ENCODE data around the gene GAB1. TPM values are rescaled to one million over a fixed set of nuclear protein-coding genes. Genes with fewer than 3 reads are reported as not detected.

The GAB1 gene
- total RNA-seq, 1 donor from 2014 or later, result 30.2 TPM

GRCh38 chr4:143383005-143383574, 46.4 kb downstream of the GAB1 start:
- no peak for DNase-seq (ENCODE audit: low spot score)

- no peak for DNase-seq (ENCODE audit: low spot score)
Measured at GRCh38 chr4:143384381-143384994, 47.8 kb downstream of the GAB1 start.

DNA sequence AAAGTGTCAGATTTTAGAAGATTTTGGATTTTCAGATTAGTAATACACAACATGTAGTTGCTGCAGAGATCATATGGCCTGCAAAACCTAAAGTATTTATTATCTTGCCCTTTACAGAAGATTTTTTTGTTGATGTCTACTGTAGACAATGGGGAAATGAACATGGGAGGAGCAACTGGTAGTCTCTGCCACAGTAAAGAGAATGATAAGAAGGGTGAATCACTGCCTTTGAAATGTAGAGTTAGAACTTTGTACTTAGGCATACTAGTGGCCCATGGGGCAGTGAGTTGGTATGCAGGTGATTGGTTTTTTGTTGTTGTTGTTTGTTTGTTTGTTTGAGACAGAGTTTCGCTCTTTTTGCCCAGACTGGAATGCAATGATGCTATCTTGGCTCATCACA, 50.1 kb downstream of the GAB1 start:
- no peak for DNase-seq (ENCODE audit: low spot score)

- DNase-seq (ENCODE audit: low spot score), result no peak
Measured at GRCh38 chr4:143389579-143390195, 53.0 kb downstream of the GAB1 start.

DNA sequence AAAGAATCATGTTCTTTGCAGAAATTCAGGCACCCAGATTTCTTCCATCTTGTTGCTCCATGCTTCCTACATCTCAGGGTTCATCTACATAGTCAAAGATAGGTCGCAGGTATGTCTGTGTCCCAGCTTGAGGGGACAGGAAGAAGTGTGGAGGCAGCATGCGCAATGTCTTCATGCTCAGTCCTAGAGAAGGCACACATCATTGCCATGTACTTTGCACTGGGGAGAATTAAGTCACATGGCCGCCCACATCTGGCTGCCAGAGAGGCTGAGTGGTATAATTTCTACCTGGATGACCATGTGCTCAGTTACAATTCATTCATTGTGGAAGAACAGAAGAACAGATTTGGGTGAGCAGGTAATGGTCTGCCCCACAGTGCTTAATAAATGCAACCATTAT, 54.1 kb downstream of the GAB1 start:
- DNase-seq (ENCODE audit: low spot score), result no peak

DNA sequence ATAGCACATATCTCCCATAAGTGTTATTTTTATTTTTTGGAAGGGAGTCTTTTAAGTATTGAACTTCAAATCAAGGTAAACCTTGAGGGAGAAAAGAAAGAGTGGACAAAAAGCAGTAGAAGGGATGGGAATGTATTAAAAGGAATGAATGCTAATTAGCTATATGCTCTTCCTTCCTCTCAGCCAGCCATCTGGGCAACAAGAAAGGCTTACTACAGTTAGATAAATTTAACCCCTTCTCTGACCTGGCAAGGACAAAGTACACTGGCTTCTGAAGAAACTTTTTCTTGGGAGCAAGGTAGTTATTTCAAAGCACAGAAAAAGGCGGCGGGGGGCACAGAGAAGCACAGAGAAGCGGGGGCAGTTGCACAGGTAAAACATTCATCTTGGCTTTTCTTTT, 54.6 kb downstream of the GAB1 start:
- DNase-seq (ENCODE audit: low spot score), result no peak

GRCh38 chr4:143391895-143392294, 55.2 kb downstream of the GAB1 start:
- DNase-seq (ENCODE audit: low spot score), result no peak

DNA sequence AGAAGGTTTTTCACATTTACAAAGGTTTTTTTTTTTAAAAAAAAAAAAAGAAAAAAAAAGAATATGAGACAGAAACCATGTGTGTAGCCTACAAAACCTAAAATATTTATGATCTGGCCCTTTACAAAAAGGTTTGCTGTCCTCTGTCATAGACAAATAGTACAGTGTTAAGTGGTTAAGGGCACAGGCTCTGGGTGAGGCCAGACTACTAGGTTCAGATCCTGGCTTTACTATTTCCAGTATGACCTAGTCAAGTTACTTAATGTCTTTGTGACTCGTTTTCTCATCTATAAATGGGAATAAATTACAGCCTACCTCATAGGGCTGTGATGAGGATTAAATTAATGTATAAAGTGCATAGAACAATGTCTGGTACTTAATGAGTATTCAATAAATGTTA, 56.5 kb downstream of the GAB1 start:
- DNase-seq (ENCODE audit: low spot score), result no peak

DNA sequence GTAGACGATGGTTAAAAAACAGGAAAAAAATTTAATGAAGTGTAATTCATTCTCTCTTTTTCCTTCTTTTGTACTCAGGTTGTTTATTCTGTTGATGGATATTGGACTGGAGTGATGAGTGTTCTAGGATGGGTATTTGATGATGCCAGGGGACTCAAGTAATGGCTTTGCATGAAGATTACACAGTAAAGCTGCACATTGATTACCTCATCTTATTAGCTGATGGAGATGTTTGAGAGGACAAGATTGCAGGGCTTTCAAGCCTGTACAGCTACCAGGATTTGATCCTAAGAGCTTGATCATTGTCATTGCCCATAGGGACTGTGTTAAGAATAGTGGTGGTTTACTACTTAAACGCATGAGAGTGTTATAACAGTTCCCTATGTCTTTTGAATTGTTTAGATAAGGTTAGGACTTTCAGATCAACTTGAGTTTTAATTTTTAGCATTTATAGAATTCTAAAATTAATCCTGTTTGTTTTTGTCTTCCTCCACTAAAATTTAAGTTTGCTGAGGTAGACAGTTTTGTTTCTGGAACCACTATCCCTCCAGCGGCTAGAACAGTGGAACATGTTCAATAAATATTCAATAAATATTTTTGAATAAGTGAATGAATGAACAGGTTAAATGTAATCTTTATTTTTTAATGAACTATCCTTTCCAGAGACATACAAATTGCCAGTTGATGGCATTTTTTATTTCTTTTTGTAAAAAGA, 58.2 kb downstream of the GAB1 start:
- DNase-seq (ENCODE audit: low spot score), result no peak

DNA sequence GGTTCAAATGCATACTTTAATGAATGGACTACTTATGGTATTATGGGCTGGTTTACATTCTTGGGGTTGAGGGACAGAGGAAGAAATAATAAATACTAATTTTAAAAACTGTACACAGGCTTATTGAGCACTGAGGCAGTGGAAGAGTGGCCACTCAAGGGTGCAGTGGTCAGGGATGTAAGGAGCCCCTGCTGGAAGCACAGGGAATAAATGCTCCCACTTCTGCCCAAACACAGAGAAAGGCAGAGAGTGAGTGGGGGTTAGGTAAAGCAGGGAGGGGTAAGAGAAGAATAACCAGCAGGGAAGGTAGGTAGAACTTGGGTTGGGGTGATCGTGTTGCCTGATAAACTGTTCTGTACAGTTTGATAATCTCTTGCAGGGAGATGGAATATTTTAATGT, 60.0 kb downstream of the GAB1 start:
- no peak for DNase-seq (ENCODE audit: low spot score)

- DNase-seq (ENCODE audit: low spot score), result no peak
Measured at GRCh38 chr4:143397335-143397734, 60.7 kb downstream of the GAB1 start.

GRCh38 chr4:143397887-143398286, 61.2 kb downstream of the GAB1 start:
- DNase-seq (ENCODE audit: low spot score), result no peak

GRCh38 chr4:143399113-143399949, 62.7 kb downstream of the GAB1 start:
- no peak for DNase-seq (ENCODE audit: low spot score)

DNA sequence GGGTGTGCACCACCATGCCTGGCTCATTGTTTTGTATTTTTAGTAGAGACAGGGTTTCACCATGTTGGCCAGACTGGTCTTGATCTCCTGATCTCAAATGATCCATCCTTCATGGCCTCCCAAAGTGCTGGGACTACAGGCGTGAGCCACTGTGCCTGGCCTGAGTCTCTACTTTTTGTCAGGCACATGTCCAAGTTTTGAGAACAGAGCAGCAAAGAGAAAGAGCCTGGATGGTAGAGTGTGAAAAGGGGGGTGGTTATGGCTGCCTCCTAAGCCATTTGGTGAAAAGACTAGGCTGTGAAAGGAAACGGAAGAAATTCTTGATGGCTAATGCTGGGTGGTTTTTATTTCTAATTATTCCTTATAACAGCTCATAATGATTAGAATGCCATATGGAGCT, 63.4 kb downstream of the GAB1 start:
- DNase-seq (ENCODE audit: low spot score), result no peak

DNA sequence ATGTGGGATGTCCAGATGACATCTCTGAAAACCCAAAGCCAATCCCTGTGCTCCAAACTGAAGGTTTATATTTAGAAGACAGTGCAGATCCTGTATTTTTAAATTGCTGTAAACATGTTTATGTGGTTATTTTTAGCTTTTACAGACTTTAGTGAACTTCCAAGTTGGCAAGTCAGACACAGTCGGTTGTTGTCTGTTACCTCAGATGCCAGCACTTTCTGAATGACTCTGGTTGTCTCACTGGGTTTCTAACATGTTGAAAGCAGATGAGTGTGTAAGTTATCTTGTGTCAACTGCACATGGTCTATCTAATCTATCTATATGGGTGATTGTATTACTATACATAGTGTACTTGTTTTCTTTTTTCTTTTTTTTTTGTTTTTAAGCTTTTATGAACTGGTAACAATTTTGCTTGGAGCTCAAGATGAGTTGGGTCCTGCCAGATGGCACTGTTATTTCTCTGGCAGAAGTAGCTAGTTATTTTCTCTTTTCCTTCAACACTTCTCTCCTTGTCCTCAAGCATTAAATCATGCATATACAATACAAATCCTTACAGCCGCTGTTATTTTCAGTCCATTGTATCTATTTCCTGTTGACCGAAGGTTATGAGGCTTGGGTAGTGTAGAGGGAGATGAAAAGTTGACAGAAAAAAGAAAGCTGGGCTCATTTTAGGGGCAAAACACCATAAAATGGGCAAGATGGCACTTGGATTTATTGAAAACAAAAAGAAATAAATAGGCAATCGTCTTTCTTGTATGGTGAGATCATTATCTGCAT, 66.3 kb downstream of the GAB1 start:
- DNase-seq (ENCODE audit: low spot score), result no peak

GRCh38 chr4:143403553-143403820, 66.8 kb downstream of the GAB1 start:
- no peak for DNase-seq (ENCODE audit: low spot score)

GRCh38 chr4:143404555-143404954, 67.9 kb downstream of the GAB1 start:
- DNase-seq (ENCODE audit: low spot score), result no peak

- DNase-seq (ENCODE audit: low spot score), result no peak
Measured at GRCh38 chr4:143405075-143405730, 68.5 kb downstream of the GAB1 start.

DNA sequence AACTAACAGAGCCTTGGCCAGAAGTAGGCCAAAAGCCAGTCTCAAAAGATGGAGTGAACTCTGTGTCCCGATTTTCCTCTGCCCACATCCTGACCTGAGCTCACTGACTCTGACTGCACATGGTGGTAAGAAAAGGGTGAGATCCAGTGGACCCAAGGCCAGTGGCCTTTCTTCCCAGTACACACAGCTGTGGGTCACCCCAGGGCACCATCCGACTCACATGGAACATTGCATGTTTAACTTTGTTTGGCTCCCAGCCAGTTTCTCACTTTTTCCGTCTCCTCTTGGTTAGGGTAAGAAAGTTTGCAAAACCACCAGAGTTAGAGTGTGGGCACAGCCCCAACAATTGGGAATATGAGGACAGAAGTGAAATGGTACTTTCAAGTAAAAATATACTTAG, 69.8 kb downstream of the GAB1 start:
- DNase-seq (ENCODE audit: low spot score), result no peak

- DNase-seq (ENCODE audit: low spot score), result no peak
Measured at GRCh38 chr4:143407474-143407873, 70.8 kb downstream of the GAB1 start.
